ENCODE results near the gene PCDH1. TPM values are rescaled to one million over a fixed set of nuclear protein-coding genes. Genes with fewer than 3 reads are reported as not detected.

The PCDH1 gene
- total RNA-seq, 1 donor from 2014 or later = 66.6 TPM

GRCh38 chr5:141805874-141806595 lies 72.2 kb downstream of the PCDH1 start:
- intact Hi-C loops (cut with DNase I) = no loop called here
- DNase-seq (no peak), ATAC-seq (peak; percentile 63)
- H3K27me3 ChIP-seq = peaks cover 12% of the 10 kb centered on the region
- H3K4me3 ChIP-seq = no peak overlapping the region
- H3K4me1 ChIP-seq = no peaks in the 10 kb centered on the region
- H3K9me3 ChIP-seq = no peaks in the 10 kb centered on the region
- H3K36me3 ChIP-seq = no peaks in the 10 kb centered on the region
- no peak for TF ChIP-seq CTCF (IDR thresholded peaks at IDR 0.05)
- H3K27ac ChIP-seq = peak overlapping the region; percentile 60

GRCh38 chr5:141804475-141804874 lies 73.7 kb downstream of the PCDH1 start:
- Histone ChIP-seq H3K27me3 (peaks cover 7% of the 10 kb centered on the region), H3K4me1 (no peaks in the 10 kb centered on the region), H3K36me3 (no peaks in the 10 kb centered on the region), H3K9me3 (no peaks in the 10 kb centered on the region), H3K4me3 (no peak overlapping the region), H3K27ac (no peak overlapping the region)
- DNase-seq = no peak
- ATAC-seq = no peak
- intact Hi-C loops (cut with DNase I) = no loop called here
- no peak for TF ChIP-seq CTCF (IDR thresholded peaks at IDR 0.05)

Other genes with a start within 250 kb of the PCDH1 start
- gene HDAC3, start 241.6 kb downstream of the PCDH1 start, total RNA-seq = 42.1 TPM
- gene RELL2, start 241.4 kb downstream of the PCDH1 start, total RNA-seq = 6.1 TPM
- 13.6 TPM for gene FCHSD1, start 227.0 kb downstream of the PCDH1 start, total RNA-seq
- gene ARAP3, start 196.2 kb downstream of the PCDH1 start, total RNA-seq = 42.4 TPM
- 83.3 TPM for gene DELE1, start 45.5 kb upstream of the PCDH1 start, total RNA-seq
- 17.0 TPM for gene PCDH12, start 79.8 kb upstream of the PCDH1 start, total RNA-seq
- 51.6 TPM for gene RNF14, start 90.7 kb upstream of the PCDH1 start, total RNA-seq
- gene GNPDA1, start 134.6 kb upstream of the PCDH1 start, total RNA-seq = 36.2 TPM
- gene NDFIP1, start 230.4 kb upstream of the PCDH1 start, total RNA-seq = 68.1 TPM

All from upper lobe of right lung (tissue), 1 donor.